SKM-1 (cell line): ENCODE measurements around the gene SH3BP4.
"Not testable (repeated sequence)": the region's sequence is repeated elsewhere in the genome, so short reads cannot be mapped to it uniquely, and the experiment has no call there.

ENCODE experiments used
- DNase-seq: peaks from one replicate; lab custom pipeline; 2025; ENCODE audit not compliant: unreplicated experiment; lab: John Stamatoyannopoulos, UW

Gene SH3BP4

GRCh38 chr2:235010117-235010714, 58.4 kb downstream of the SH3BP4 start:
- DNase-seq = no peak

GRCh38 chr2:235011607-235011928, 59.8 kb downstream of the SH3BP4 start:
- no peak for DNase-seq

GRCh38 chr2:235011929-235012631, 60.3 kb downstream of the SH3BP4 start:
- no peak for DNase-seq

- no peak for DNase-seq
Observed at GRCh38 chr2:235017441-235017840, 65.6 kb downstream of the SH3BP4 start.

GRCh38 chr2:235018838-235019237, 67.0 kb downstream of the SH3BP4 start:
- DNase-seq = no peak

GRCh38 chr2:235020141-235020540, 68.3 kb downstream of the SH3BP4 start:
- DNase-seq = not testable (repeated sequence)

GRCh38 chr2:235021752-235022151, 69.9 kb downstream of the SH3BP4 start:
- no peak for DNase-seq

- DNase-seq = no peak
Observed at GRCh38 chr2:235024191-235024860, 72.5 kb downstream of the SH3BP4 start.

GRCh38 chr2:235024931-235025773, 73.3 kb downstream of the SH3BP4 start:
- DNase-seq = no peak

GRCh38 chr2:235025800-235026536, 74.2 kb downstream of the SH3BP4 start:
- DNase-seq = no peak

GRCh38 chr2:235026649-235027557, 75.1 kb downstream of the SH3BP4 start:
- DNase-seq = no peak

- no peak for DNase-seq
Observed at GRCh38 chr2:235027558-235028214, 75.9 kb downstream of the SH3BP4 start.

- no peak for DNase-seq
Observed at GRCh38 chr2:235028646-235029045, 76.8 kb downstream of the SH3BP4 start.

- no peak for DNase-seq
Observed at GRCh38 chr2:235029054-235029453, 77.2 kb downstream of the SH3BP4 start.

- no peak for DNase-seq
Observed at GRCh38 chr2:235030126-235030525, 78.3 kb downstream of the SH3BP4 start.

- no peak for DNase-seq
Observed at GRCh38 chr2:235030936-235031335, 79.1 kb downstream of the SH3BP4 start.

GRCh38 chr2:235031686-235032373, 80.0 kb downstream of the SH3BP4 start:
- no peak for DNase-seq

- DNase-seq = no peak
Observed at GRCh38 chr2:235032466-235032865, 80.6 kb downstream of the SH3BP4 start.

GRCh38 chr2:235032949-235033348, 81.1 kb downstream of the SH3BP4 start:
- DNase-seq = no peak
